ENCODE measurements around the gene CYYR1. TPM values are rescaled to one million over a fixed set of nuclear protein-coding genes. Genes with fewer than 3 reads are reported as not detected.

The CYYR1 gene
- total RNA-seq, 1 experiment from 2014 or later: 13.6 TPM

DNA sequence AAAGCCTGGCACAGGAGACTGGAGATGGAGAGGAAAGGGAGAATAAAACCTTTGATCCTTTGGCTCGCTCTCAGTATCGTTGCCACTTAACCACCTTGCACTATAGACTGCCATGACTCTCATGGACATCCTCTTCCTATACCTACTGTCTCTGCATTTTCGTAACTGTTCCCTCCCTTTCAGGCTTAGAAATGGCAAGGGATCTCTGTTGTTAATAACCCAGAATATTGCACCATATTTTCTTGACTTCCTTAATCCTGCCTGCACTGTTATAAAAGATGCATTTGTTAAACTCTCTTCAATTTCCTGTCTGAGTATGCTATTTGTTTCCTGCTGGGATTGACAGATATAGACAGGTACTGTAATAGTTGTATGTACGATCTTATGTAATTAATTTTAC is 38.6 kb downstream of the CYYR1 start:
- no CpG with 5 or more reads among the region's 4 CpGs for WGBS (ENCODE audit: extremely low coverage, insufficient read length, low lambda C conversion rate)
- H2BK12ac ChIP-seq (ENCODE audit: insufficient read length, low read depth, low read length): no peak overlapping the region
- no peak overlapping the region for H2BK20ac ChIP-seq (ENCODE audit: low read depth, low read length, poor library complexity, severe bottlenecking)
- H3K56ac ChIP-seq (ENCODE audit: insufficient read length, low read depth, low read length): no peak overlapping the region
- H3K4me1 ChIP-seq (ENCODE audit: insufficient read depth, low read length): no peaks in the 10 kb centered on the region; the same call in 1 of the 2 replicates
- no peaks in the 10 kb centered on the region for H3K23me2 ChIP-seq (ENCODE audit: insufficient read length, low read depth, low read length, poor library complexity, severe bottlenecking)
- H4K8ac ChIP-seq (replicated peaks; ENCODE audit: insufficient read length, low read depth, low read length): no peak overlapping the region
- no peak overlapping the region for H3K14ac ChIP-seq (ENCODE audit: insufficient read depth, low read length)
- no peak overlapping the region for H3T11ph ChIP-seq (ENCODE audit: low read length)
- no peaks in the 10 kb centered on the region for H3K27me3 Mint-ChIP-seq (ENCODE audit: low read depth)
- no peak overlapping the region; a peak in 1 of 7 replicates for H3K27ac Mint-ChIP-seq
- H4K20me1 ChIP-seq (ENCODE audit: control insufficient read depth, insufficient read depth, insufficient read length): no peaks in the 10 kb centered on the region
- peaks cover 6% of the 10 kb centered on the region in 2 experiments for H3K4me1 Mint-ChIP-seq
- H3K79me1 ChIP-seq (ENCODE audit: insufficient read depth, low read depth, low read length, poor library complexity, severe bottlenecking): no peaks in the 10 kb centered on the region
- H3K36me3 Mint-ChIP-seq (ENCODE audit: insufficient read depth in 1 of 3, low read depth in 3 of 3): peaks cover 6 to 18% (median 13%) of the 10 kb centered on the region in 3 experiments; a peak in 6 of 7 replicates
- no peak overlapping the region for H4K91ac ChIP-seq (ENCODE audit: insufficient read length, low read depth, low read length)
- no peak overlapping the region for H2BK15ac ChIP-seq (ENCODE audit: low read depth, low read length)
- no peak overlapping the region for H4K5ac ChIP-seq (ENCODE audit: insufficient read length, low read depth, low read length)
- H3K27me3 ChIP-seq (ENCODE audit: insufficient read depth, low read length): no peaks in the 10 kb centered on the region
- H3K4me3 Mint-ChIP-seq: no peak overlapping the region
- no peaks in the 10 kb centered on the region for H3K79me2 ChIP-seq (ENCODE audit: insufficient read depth, low read length)
- TF ChIP-seq, protein P1, sequence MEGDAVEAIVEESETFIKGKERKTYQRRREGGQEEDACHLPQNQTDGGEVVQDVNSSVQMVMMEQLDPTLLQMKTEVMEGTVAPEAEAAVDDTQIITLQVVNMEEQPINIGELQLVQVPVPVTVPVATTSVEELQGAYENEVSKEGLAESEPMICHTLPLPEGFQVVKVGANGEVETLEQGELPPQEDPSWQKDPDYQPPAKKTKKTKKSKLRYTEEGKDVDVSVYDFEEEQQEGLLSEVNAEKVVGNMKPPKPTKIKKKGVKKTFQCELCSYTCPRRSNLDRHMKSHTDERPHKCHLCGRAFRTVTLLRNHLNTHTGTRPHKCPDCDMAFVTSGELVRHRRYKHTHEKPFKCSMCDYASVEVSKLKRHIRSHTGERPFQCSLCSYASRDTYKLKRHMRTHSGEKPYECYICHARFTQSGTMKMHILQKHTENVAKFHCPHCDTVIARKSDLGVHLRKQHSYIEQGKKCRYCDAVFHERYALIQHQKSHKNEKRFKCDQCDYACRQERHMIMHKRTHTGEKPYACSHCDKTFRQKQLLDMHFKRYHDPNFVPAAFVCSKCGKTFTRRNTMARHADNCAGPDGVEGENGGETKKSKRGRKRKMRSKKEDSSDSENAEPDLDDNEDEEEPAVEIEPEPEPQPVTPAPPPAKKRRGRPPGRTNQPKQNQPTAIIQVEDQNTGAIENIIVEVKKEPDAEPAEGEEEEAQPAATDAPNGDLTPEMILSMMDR (conservative IDR thresholded peaks at IDR 0.05): no peak
- no peak overlapping the region for H2AK5ac ChIP-seq (ENCODE audit: insufficient read length, low read length)
- no peak overlapping the region for H3K4ac ChIP-seq (ENCODE audit: low read depth, low read length)
- DNase-seq: no peak
- no peaks in the 10 kb centered on the region for H3K9me3 Mint-ChIP-seq
- H3K23ac ChIP-seq (ENCODE audit: insufficient read length, low read depth, low read length): no peak overlapping the region
- no peak overlapping the region for H3K27ac ChIP-seq (ENCODE audit: insufficient read length, low read depth, low read length)
- H2BK5ac ChIP-seq (ENCODE audit: insufficient read length, low read length): no peak overlapping the region
- no peak overlapping the region for H3K18ac ChIP-seq (ENCODE audit: insufficient read length, low read depth, low read length)
- H3K4me2 ChIP-seq (ENCODE audit: insufficient read depth, insufficient read length, low read length): no peak overlapping the region
- H3K9ac ChIP-seq (ENCODE audit: extremely low read depth, insufficient read length, low read length): no peak overlapping the region
- no peak overlapping the region for H2BK120ac ChIP-seq (ENCODE audit: low read depth, low read length, poor library complexity, severe bottlenecking)
- H2AFZ ChIP-seq (ENCODE audit: low read length): no peak overlapping the region
- no peaks in the 10 kb centered on the region for H3K9me3 ChIP-seq (ENCODE audit: control insufficient read depth, low read depth, low read length)
